WTC11 (cell line): ENCODE data around the gene CEBPB.

Source experiments
- CTCF ChIP-seq: fragments of 200-600 bp; IDR thresholded peaks from 2 replicates; pipeline ENCODE4 v1.8.0; 2022; ENCODE audit warnings: antibody characterized with exemption
- TCF7 ChIP-seq: sonication (generic); formaldehyde crosslinking; IDR thresholded peaks from 2 replicates; pipeline ENCODE4 v1.8.0; 2022; ENCODE audit warnings: mild to moderate bottlenecking, low read depth, missing genetic modification reagents, moderate library complexity
- TF ChIP-seq, protein P1 (sequence below): sonication (generic); formaldehyde crosslinking; conservative IDR thresholded peaks from 2 replicates; pipeline ENCODE4 v1.8.1; 2023; ENCODE audit warnings: mild to moderate bottlenecking, low read depth, missing genetic modification reagents, moderate library complexity

GRCh38 chr20:50220093-50220893 is 29.7 kb downstream of the CEBPB start:
- TF ChIP-seq, protein P1, sequence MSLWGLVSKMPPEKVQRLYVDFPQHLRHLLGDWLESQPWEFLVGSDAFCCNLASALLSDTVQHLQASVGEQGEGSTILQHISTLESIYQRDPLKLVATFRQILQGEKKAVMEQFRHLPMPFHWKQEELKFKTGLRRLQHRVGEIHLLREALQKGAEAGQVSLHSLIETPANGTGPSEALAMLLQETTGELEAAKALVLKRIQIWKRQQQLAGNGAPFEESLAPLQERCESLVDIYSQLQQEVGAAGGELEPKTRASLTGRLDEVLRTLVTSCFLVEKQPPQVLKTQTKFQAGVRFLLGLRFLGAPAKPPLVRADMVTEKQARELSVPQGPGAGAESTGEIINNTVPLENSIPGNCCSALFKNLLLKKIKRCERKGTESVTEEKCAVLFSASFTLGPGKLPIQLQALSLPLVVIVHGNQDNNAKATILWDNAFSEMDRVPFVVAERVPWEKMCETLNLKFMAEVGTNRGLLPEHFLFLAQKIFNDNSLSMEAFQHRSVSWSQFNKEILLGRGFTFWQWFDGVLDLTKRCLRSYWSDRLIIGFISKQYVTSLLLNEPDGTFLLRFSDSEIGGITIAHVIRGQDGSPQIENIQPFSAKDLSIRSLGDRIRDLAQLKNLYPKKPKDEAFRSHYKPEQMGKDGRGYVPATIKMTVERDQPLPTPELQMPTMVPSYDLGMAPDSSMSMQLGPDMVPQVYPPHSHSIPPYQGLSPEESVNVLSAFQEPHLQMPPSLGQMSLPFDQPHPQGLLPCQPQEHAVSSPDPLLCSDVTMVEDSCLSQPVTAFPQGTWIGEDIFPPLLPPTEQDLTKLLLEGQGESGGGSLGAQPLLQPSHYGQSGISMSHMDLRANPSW = no peak
- no peak for TF ChIP-seq TCF7 (CRISPR knock-in tag)
- no peak for TF ChIP-seq CTCF
